ENCODE results near the gene LSM12.

GRCh38 chr17:43998552-43998951 is 67.9 kb downstream of the LSM12 start:
- no peak for TF ChIP-seq CTCF (IDR thresholded peaks at IDR 0.05; ENCODE audit: low read depth, low read length)
- TF ChIP-seq POLR2A (IDR thresholded peaks at IDR 0.05; ENCODE audit: extremely low read depth, insufficient read length) = no peak
- TF ChIP-seq MYC (IDR thresholded peaks at IDR 0.05; ENCODE audit: low read depth, low read length) = no peak
